Ishikawa (cell line): ENCODE measurements around the gene RBM20.

ENCODE experiments used
- CEBPB ChIP-seq: IDR thresholded peaks from 2 replicates; pipeline ENCODE4 v1.6.1; 2012
- CREB1 ChIP-seq: IDR thresholded peaks from 2 replicates; pipeline ENCODE4 v1.6.1; 2012; ENCODE audit warnings: low read depth
- EGR1 ChIP-seq: IDR thresholded peaks from 2 replicates; pipeline ENCODE4 v1.6.1; 2012
- EP300 ChIP-seq: IDR thresholded peaks from 2 replicates; pipeline ENCODE4 v1.6.1; 2012; ENCODE audit warnings: borderline replicate concordance
- FOXM1 ChIP-seq: IDR thresholded peaks from 2 replicates; pipeline ENCODE4 v1.6.1; 2012; ENCODE audit warnings: low read depth, borderline replicate concordance
- MAX ChIP-seq: IDR thresholded peaks from 2 replicates; pipeline ENCODE4 v1.6.1; 2012
- NFIC ChIP-seq: IDR thresholded peaks from 2 replicates; pipeline ENCODE4 v1.6.1; 2012
- RAD21 ChIP-seq: IDR thresholded peaks from 2 replicates; pipeline ENCODE4 v1.6.1; 2012; ENCODE audit warnings: low read depth
- REST ChIP-seq: IDR thresholded peaks from 2 replicates; pipeline ENCODE4 v1.6.1; 2012; ENCODE audit warnings: low read depth, mild to moderate bottlenecking
- TAF1 ChIP-seq: IDR thresholded peaks from 2 replicates; pipeline ENCODE4 v1.6.1; 2012; ENCODE audit warnings: low read depth, mild to moderate bottlenecking
- TCF12 ChIP-seq: IDR thresholded peaks from 2 replicates; pipeline ENCODE4 v1.6.1; 2012; ENCODE audit warnings: low read depth
- TEAD4 ChIP-seq: IDR thresholded peaks from 2 replicates; pipeline ENCODE4 v1.6.1; 2012
- USF1 ChIP-seq: IDR thresholded peaks from 2 replicates; pipeline ENCODE4 v1.6.1; 2012
- YY1 ChIP-seq: IDR thresholded peaks from 2 replicates; pipeline ENCODE4 v1.6.1; 2012; ENCODE audit warnings: low read depth
- ZBTB7A ChIP-seq: IDR thresholded peaks from 2 replicates; pipeline ENCODE4 v1.6.1; 2012; ENCODE audit warnings: low read depth

RBM20 gene

GRCh38 chr10:110883924-110884323 is 239.8 kb downstream of the RBM20 start:
- TF ChIP-seq ZBTB7A (no peak), CEBPB (no peak), TAF1 (no peak), REST (no peak), USF1 (no peak), TCF12 (no peak), MAX (no peak), CREB1 (no peak), EP300 (no peak), RAD21 (no peak), FOXM1 (no peak), TEAD4 (no peak), NFIC (no peak), YY1 (no peak), EGR1 (no peak)

- no peak for TF ChIP-seq EGR1
- TF ChIP-seq CEBPB: no peak
- no peak for TF ChIP-seq CREB1
- TF ChIP-seq MAX: no peak
Observed at GRCh38 chr10:110885932-110886674, 242.0 kb downstream of the RBM20 start.

GRCh38 chr10:110887560-110887959 is 243.4 kb downstream of the RBM20 start:
- TF ChIP-seq EP300: no peak
- no peak for TF ChIP-seq EGR1
- TF ChIP-seq TEAD4: no peak
- TF ChIP-seq FOXM1: no peak
- no peak for TF ChIP-seq MAX
- TF ChIP-seq REST: no peak
- no peak for TF ChIP-seq TAF1
